Fibroblast of lung (primary cell): ENCODE data around the gene LMNTD1.

ENCODE experiments used
- CTCF ChIP-seq, 2 donors: IDR thresholded peaks in 1 of 2; conservative IDR thresholded peaks in 1 of 2; 1 replicate in 1 of 2; 2 replicates in 1 of 2; pipeline ENCODE4 v1.5.1; 2011 to 2012; ENCODE audit warnings: low read length in 2 of 2, control low read depth in 1 of 2, inconsistent platforms in 1 of 2, low read depth in 1 of 2, mild to moderate bottlenecking in 1 of 2
- EZH2 ChIP-seq: IDR thresholded peaks from 2 replicates; pipeline ENCODE4 v1.5.1; 2012; ENCODE audit warnings: low read length, control low read depth, mild to moderate bottlenecking; ENCODE audit errors: missing control alignments

DNA sequence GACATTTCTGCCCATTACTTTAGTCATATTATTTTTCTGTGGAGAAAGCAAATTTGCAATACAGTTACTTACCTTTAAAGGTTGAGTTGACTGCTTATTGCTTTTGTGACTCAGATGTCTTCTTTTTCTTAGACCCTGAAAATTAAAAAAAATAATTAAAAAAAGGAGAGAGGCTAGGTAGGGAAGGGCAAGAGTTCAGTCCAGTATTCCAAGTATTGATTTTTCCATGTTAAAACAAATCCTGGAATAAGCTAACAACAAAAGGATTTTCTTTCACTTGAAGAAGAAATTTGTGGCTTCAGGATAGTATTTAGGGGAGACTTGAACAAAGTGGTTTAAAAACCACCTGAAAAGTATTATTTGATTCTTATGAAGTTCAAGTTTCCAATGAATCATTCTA, 49.4 kb downstream of the LMNTD1 start:
- no peak for TF ChIP-seq CTCF (conservative IDR thresholded peaks at IDR 0.05 in 1 of 2, IDR thresholded peaks at IDR 0.05 in 1 of 2; ENCODE audit: low read depth in 1 of 2, low read length in 2 of 2)
- TF ChIP-seq EZH2 = no peak
